Hypothalamus (tissue), 51 donors: ENCODE results near the gene DNM3.

Experiments used
- DNase-seq, 51 donors: peaks; one replicate each; lab custom pipeline; 2025; lab: John Stamatoyannopoulos, UW

DNM3 gene

GRCh38 chr1:172255223-172255560, 413.9 kb downstream of the DNM3 start:
- DNase-seq = no peak

- DNase-seq = no peak
Measured at GRCh38 chr1:172265905-172266304, 424.6 kb downstream of the DNM3 start.

GRCh38 chr1:172266528-172267174, 425.4 kb downstream of the DNM3 start:
- no peak for DNase-seq

- no peak for DNase-seq
Measured at GRCh38 chr1:172268237-172268636, 426.9 kb downstream of the DNM3 start.

- DNase-seq = no peak
Measured at GRCh38 chr1:172269084-172269483, 427.8 kb downstream of the DNM3 start.

DNA sequence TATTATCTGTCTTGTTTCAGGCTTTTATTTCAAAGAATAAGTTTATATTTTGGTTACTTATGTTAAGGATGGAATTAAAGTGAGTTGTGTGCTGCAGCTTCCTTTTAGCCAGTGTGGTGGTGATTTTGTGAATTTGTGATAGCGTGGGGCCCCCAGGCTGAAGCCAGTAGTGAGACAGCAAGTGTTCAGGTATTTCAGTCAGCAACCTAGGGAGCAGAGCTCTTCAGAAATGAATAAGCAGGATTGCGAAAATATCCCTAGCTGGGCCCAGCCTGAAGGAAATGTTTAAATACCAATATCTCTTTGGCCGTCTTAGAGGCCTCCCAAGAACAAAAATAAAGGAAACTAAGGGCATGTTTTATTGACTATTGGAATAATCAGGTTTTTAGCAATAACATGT, 428.3 kb downstream of the DNM3 start:
- no peak for DNase-seq

DNA sequence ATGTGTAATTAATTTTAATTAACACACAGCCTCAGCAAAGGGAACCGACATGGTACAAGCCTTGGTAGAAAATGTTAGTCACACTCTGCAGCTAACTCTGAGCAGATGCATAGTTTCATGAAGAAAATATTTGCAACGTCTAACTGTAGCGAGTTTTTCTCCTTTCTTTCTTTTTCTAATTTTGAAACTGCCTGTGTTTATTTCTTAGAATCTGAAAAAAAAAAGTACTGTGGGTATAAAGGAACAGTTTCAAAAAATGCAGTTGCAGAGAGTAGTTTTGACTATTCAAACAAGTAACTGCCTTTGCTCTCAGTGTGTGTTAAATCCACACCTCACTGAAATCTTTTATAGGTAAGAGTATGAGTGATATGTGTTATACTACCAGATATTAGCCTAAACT, 429.3 kb downstream of the DNM3 start:
- DNase-seq = no peak

- no peak for DNase-seq
Measured at GRCh38 chr1:172272087-172272486, 430.8 kb downstream of the DNM3 start.

DNA sequence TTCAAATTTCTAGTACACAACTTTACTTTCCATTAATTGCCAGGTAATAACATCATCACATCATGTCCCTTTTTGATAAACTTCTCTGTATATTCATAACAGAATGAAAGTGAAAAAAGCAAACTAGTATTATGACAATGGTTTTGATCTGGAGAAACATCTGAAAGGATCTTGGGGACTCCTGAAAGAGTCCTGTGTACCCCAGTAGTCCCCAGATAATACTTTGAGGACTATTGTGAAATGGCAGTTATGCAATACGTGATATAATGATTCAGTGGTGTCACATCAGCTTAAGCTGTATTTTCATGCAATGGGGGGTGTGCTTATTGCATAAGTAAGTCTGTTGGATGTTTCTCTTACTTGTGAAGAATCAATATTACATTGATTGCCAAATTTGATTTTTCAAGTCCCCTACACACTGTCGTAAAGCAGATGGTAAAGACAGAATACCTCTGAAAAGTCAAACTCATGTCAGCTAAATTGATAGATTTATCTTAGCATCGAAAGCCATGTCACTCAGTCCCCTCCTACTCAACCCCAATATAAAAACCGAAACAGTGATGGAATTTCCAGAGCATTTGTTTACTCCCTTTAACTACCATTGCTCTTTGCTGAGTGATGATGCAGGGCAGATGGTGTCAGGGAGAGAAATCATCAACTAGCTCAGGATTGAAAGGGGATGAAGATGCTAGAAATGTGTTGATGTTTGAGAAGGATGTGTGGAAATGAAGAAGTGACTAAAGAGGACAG, 432.5 kb downstream of the DNM3 start:
- no peak for DNase-seq

- DNase-seq = no peak
Measured at GRCh38 chr1:172275478-172275877, 434.2 kb downstream of the DNM3 start.

DNA sequence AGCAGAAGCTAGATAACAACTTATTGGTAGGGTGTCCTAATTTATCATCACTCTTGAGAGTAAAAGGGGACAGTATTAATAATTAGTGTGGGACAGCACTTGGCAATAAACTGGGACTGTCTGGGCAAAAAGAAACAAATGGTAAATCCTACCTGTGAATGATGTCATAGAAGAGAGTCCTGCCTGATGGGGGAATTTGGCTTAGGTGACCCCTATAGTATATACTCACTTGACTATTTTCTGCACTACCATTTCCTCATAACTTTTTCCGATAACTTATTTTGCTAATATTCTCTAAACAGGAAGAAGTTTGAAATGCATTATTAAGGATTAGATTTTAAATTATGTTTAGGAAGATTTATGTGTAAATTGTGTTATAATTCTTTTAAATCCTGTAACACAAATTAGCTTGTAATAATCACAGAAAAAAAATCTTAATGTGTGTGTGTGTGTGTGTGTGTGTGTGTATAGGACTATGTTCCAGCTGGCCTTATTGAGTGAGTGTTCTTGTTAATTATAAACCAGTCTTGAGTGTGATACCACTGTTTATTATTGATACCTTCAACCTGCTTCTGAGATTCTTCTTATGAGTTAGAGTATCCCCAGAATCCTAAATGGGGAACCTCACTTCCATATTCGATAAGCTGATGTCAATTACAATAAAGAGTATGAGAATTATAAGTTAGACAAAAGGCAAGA, 435.0 kb downstream of the DNM3 start:
- DNase-seq = no peak

GRCh38 chr1:172277275-172277674, 436.0 kb downstream of the DNM3 start:
- no peak for DNase-seq

GRCh38 chr1:172277989-172278388, 436.7 kb downstream of the DNM3 start:
- DNase-seq = no peak

- DNase-seq = no peak
Measured at GRCh38 chr1:172278478-172278877, 437.2 kb downstream of the DNM3 start.

GRCh38 chr1:172279939-172280636, 438.8 kb downstream of the DNM3 start:
- no peak for DNase-seq

- no peak for DNase-seq
Measured at GRCh38 chr1:172283766-172284165, 442.5 kb downstream of the DNM3 start.

DNA sequence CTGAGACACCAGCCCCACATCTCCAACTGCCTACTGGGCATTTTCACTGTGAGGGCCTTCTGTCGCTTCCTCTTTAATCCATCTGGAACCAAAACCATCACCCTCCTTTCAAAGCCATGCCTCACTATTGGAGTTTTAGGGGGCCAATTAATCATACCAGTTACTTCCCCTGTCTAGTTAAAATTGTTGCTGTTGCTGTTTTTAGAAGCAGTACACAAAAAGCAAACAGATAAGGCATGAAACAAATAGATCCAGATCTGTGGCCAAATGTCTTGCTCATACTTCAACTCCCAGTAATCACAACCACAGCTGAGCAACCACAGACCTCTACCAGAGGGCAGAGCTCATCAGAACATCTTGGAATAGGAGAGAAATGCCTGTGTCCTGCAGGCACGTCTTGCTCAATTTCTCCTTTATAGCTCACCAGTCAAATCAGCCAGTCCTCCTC, 445.4 kb downstream of the DNM3 start:
- no peak for DNase-seq

GRCh38 chr1:172287208-172287607, 445.9 kb downstream of the DNM3 start:
- peak in 10 of 51 donors; percentile 0 to 34 (median 4) for DNase-seq

GRCh38 chr1:172288581-172288980, 447.3 kb downstream of the DNM3 start:
- DNase-seq = no peak

GRCh38 chr1:172289448-172289847, 448.1 kb downstream of the DNM3 start:
- no peak for DNase-seq

- DNase-seq = no peak
Measured at GRCh38 chr1:172292840-172293239, 451.5 kb downstream of the DNM3 start.
